ENCODE data around the gene RGS21. TPM values are rescaled to one million over a fixed set of nuclear protein-coding genes. Genes with fewer than 3 reads are reported as not detected.

Gene RGS21
- total and polyA plus RNA-seq, 9 donors = not detected

- H3K27me3 ChIP-seq = no peaks in the 10 kb centered on the region
Observed at GRCh38 chr1:192407206-192407605, 90.4 kb downstream of the RGS21 start.

More at GRCh38 chr1:192407206-192407605, 90.4 kb downstream of the RGS21 start:
- DNase-seq = no peak
- 13 to 26% (median 16%) methylated on average over 3 of the region's 3 CpGs for WGBS, 3 donors
- TF ChIP-seq POLR2A (IDR thresholded peaks at IDR 0.05) (no peak), CTCF (IDR thresholded peaks at IDR 0.05) (no peak), EP300 (IDR thresholded peaks at IDR 0.05) (no peak)
- no peak overlapping the region for H3K27ac ChIP-seq
- no peaks in the 10 kb centered on the region for H3K4me1 ChIP-seq (ENCODE audit: insufficient read depth)
- H3K36me3 ChIP-seq = no peaks in the 10 kb centered on the region
- no peaks in the 10 kb centered on the region for H3K9me3 ChIP-seq
- H3K4me3 ChIP-seq = no peak overlapping the region
- intact Hi-C loops (cut with DNase I) = no loop called here

Other genes with a start within 250 kb of the RGS21 start
- 1 to 10 TPM in 3 of 7 donors, under 1 TPM in 4; 0.61 to 2.0 (median 0.95) TPM for gene RGS18, start 158.5 kb upstream of the RGS21 start, total RNA-seq
- 1 to 10 TPM in 1 of 2 donors, under 1 TPM in 1; 0.42 to 2.5 TPM for gene RGS18, start 158.5 kb upstream of the RGS21 start, polyA plus RNA-seq

All from ovary (tissue), 9 donors.